PFSK-1 (cell line): ENCODE results near the gene HLF.

Source experiments
- POLR2AphosphoS5 ChIP-seq: IDR thresholded peaks from 2 replicates; pipeline ENCODE4 v1.6.1; 2012; ENCODE audit warnings: low read depth, mild to moderate bottlenecking, control low read depth, low read length, moderate library complexity
- REST ChIP-seq, 2 experiments: IDR thresholded peaks; 2 replicates each; pipeline versions ENCODE4 v1.6.1 to v1.8.0; 2011 to 2012; ENCODE audit warnings: low read depth in 2 of 2, low read length in 2 of 2, control low read depth in 1 of 2, inconsistent platforms in 1 of 2, mild to moderate bottlenecking in 1 of 2, moderate library complexity in 1 of 2; ENCODE audit not compliant: insufficient read depth in 1 of 2
- SIN3A ChIP-seq: IDR thresholded peaks from 2 replicates; pipeline ENCODE4 v1.6.1; 2012; ENCODE audit warnings: mild to moderate bottlenecking, low read length, moderate library complexity, borderline replicate concordance; ENCODE audit not compliant: insufficient read depth
- TAF1 ChIP-seq: IDR thresholded peaks from 2 replicates; pipeline ENCODE4 v1.6.1; 2012; ENCODE audit warnings: low read length, control low read depth, borderline replicate concordance; ENCODE audit not compliant: insufficient read depth

- TF ChIP-seq POLR2AphosphoS5 (no peak), SIN3A (no peak), REST (IDR thresholded peaks at IDR 0.05; ENCODE audit: insufficient read depth in 1 of 2, low read depth in 2 of 2, low read length in 2 of 2) (no peak), TAF1 (no peak)
Observed at GRCh38 chr17:55368706-55369105, 103.9 kb downstream of the HLF start.
